Esophagus muscularis mucosa (tissue), 4 donors: ENCODE data around the gene TMEM221. TPM values are rescaled to one million over a fixed set of nuclear protein-coding genes. Genes with fewer than 3 reads are reported as not detected.

ENCODE experiments used
- DNase-seq: peaks from one replicate; pipeline ENCODE4 v3.0.0-alpha.2; 2017; ENCODE audit errors: extremely low spot score
- H3K27ac ChIP-seq, 4 donors: fragments of 200-600 bp; sonication (generic); replicated peaks in 1 of 4; 1 replicate in 3 of 4; 2 replicates in 1 of 4; pipeline ENCODE4 v1.5.1; 2016 to 2019; ENCODE audit warnings: mild to moderate bottlenecking in 1 of 4
- H3K27me3 ChIP-seq, 4 donors: fragments of 200-600 bp; sonication (generic); one replicate each; pipeline versions ENCODE4 v1.5.1 to v1.6.0; 2016 to 2019
- H3K36me3 ChIP-seq, 4 donors: fragments of 200-600 bp; sonication (generic); one replicate each; pipeline ENCODE4 v1.5.1; 2016 to 2019
- H3K4me1 ChIP-seq, 4 donors: fragments of 200-600 bp; sonication (generic); one replicate each; pipeline ENCODE4 v1.5.1; 2016 to 2019
- H3K4me3 ChIP-seq, 4 donors: fragments of 200-600 bp; sonication (generic); 1 replicate in 2 of 4; 2 replicates in 2 of 4; pipeline ENCODE4 v1.5.1; 2016 to 2019; ENCODE audit warnings: mild to moderate bottlenecking in 4 of 4, moderate library complexity in 1 of 4
- H3K9me3 ChIP-seq, 4 donors: fragments of 200-600 bp; sonication (generic); 1 replicate in 3 of 4; 2 replicates in 1 of 4; pipeline ENCODE4 v1.5.1; 2016 to 2019
- CTCF ChIP-seq, 3 experiments: fragments of 200-600 bp in 2 of 3; fragments of 450-650 bp in 1 of 3; sonication (generic) in 2 of 3; IDR thresholded peaks; one replicate each; pipeline ENCODE4 v1.5.1; 2017 to 2019; ENCODE audit warnings: antibody characterized with exemption in 3 of 3, mild to moderate bottlenecking in 2 of 3, moderate library complexity in 1 of 3
- EP300 ChIP-seq: sonication (generic); formaldehyde crosslinking; IDR thresholded peaks from one replicate; pipeline ENCODE4 v1.6.1; 2017; ENCODE audit warnings: antibody characterized with exemption
- POLR2A ChIP-seq: fragments of 450-650 bp; IDR thresholded peaks from one replicate; pipeline ENCODE4 v1.6.1; 2017; ENCODE audit warnings: antibody characterized with exemption, moderate library complexity, mild to moderate bottlenecking, low read depth
- POLR2AphosphoS5 ChIP-seq, 2 donors: sonication (generic); formaldehyde crosslinking; IDR thresholded peaks; one replicate each; pipeline ENCODE4 v1.6.1; 2017; ENCODE audit warnings: antibody characterized with exemption in 2 of 2
- WGBS: methylation state at CpG from one replicate; pipeline ENCODE4 v1.1.5; 2018; 5-methylcytosine and 5-hydroxymethylcytosine counted together
- intact Hi-C: fragments of 100-400 bp; cut with DNase I; formaldehyde crosslinking; loops from one replicate; pipeline ENCODE4 v1.15.1; 2023
- total RNA-seq, 4 donors: library from RNA; depleted of rRNA; stranded (reverse); fragments of >200 nt; gene quantifications; one replicate each; pipeline versions ENCODE4 v1.1.0 to v1.2.1, GENCODE V29; 2016

TMEM221 gene
- total RNA-seq, 4 donors from 2014 or later: 0.26 to 0.75 TPM; not detected in 2

GRCh38 chr19:17411801-17412200 lies 36.7 kb downstream of the TMEM221 start:
- TF ChIP-seq EP300: no peak
- no peak for TF ChIP-seq POLR2AphosphoS5 (IDR thresholded peaks at IDR 0.05)
- TF ChIP-seq POLR2A: no peak
- TF ChIP-seq CTCF (IDR thresholded peaks at IDR 0.05): no peak
- Histone ChIP-seq H3K4me1 (peaks cover 0 to 24% (median 18%) of the 10 kb centered on the region in 4 donors), H3K27me3 (peaks cover 0 to 19% (median 0%) of the 10 kb centered on the region in 4 donors), H3K9me3 (no peaks in the 10 kb centered on the region), H3K4me3 (no peak overlapping the region), H3K36me3 (no peaks in the 10 kb centered on the region), H3K27ac (no peak overlapping the region)
- 90% methylated on average over 11 of the region's 11 CpGs for WGBS
- intact Hi-C loops: loop anchor here (5.0 kb wide), 1 partner anchor 36 kb away; the partner anchor contains the start of gene TMEM221
- no peak for DNase-seq

- Histone ChIP-seq H3K4me1 (peaks cover 5 to 37% (median 31%) of the 10 kb centered on the region in 4 donors), H3K9me3 (no peaks in the 10 kb centered on the region), H3K4me3 (no peak overlapping the region), H3K36me3 (no peaks in the 10 kb centered on the region), H3K27ac (no peak overlapping the region), H3K27me3 (peaks cover 0 to 8% (median 0%) of the 10 kb centered on the region in 4 donors)
- TF ChIP-seq EP300: no peak
- TF ChIP-seq CTCF (IDR thresholded peaks at IDR 0.05): no peak
- no peak for TF ChIP-seq POLR2A
- no peak for TF ChIP-seq POLR2AphosphoS5 (IDR thresholded peaks at IDR 0.05)
- DNase-seq: no peak
- intact Hi-C loops: loop anchor here (5.0 kb wide), 1 partner anchor 37 kb away; the partner anchor contains the start of gene TMEM221
- 79% methylated on average over 9 of the region's 9 CpGs for WGBS
Measured at GRCh38 chr19:17409990-17410389, 38.5 kb downstream of the TMEM221 start.

GRCh38 chr19:17406887-17407196 lies 41.6 kb downstream of the TMEM221 start:
- H3K27ac ChIP-seq: peak overlapping the region; percentile 71 to 79 (median 76)
- no peak for DNase-seq
- TF ChIP-seq POLR2A (no peak), EP300 (no peak), CTCF (IDR thresholded peaks at IDR 0.05) (no peak), POLR2AphosphoS5 (IDR thresholded peaks at IDR 0.05) (no peak)
- peaks cover 0 to 17% (median 2%) of the 10 kb centered on the region in 4 donors for H3K27me3 ChIP-seq
- H3K36me3 ChIP-seq: peaks cover 0 to 3% (median 0%) of the 10 kb centered on the region in 4 donors
- H3K4me3 ChIP-seq: peak overlapping the region; percentile 43 to 56 (median 48)
- intact Hi-C loops: no loop called here
- H3K9me3 ChIP-seq: no peaks in the 10 kb centered on the region
- H3K4me1 ChIP-seq: peaks cover 5 to 41% (median 27%) of the 10 kb centered on the region in 4 donors
- 40% methylated on average over 2 of the region's 2 CpGs for WGBS

GRCh38 chr19:17406046-17406886 lies 42.2 kb downstream of the TMEM221 start:
- DNase-seq: no peak
- TF ChIP-seq CTCF (IDR thresholded peaks at IDR 0.05) (no peak), POLR2A (no peak), EP300 (no peak)
- intact Hi-C loops: no loop called here
- H3K36me3 ChIP-seq: peaks cover 0 to 3% (median 0%) of the 10 kb centered on the region in 4 donors
- WGBS: 74% methylated on average over 10 of the region's 10 CpGs
- H3K9me3 ChIP-seq: no peaks in the 10 kb centered on the region
- peaks cover 0 to 23% (median 2%) of the 10 kb centered on the region in 4 donors for H3K27me3 ChIP-seq
- peaks cover 5 to 40% (median 27%) of the 10 kb centered on the region in 4 donors for H3K4me1 ChIP-seq
- H3K4me3 ChIP-seq: peak overlapping the region; percentile 43 to 56 (median 48)
- peak overlapping the region; percentile 71 to 79 (median 76) for H3K27ac ChIP-seq
